Liver (tissue), 9 donors: ENCODE results near the gene UBC. TPM values are rescaled to one million over a fixed set of nuclear protein-coding genes. Genes with fewer than 3 reads are reported as not detected.

Experiments used
- DNase-seq: peaks from one replicate; pipeline ENCODE4 v3.0.0-alpha.2; 2017; ENCODE audit warnings: low spot score
- H3K27ac ChIP-seq, 2 donors: one replicate each; pipeline ENCODE4 v1.7.0; 2013; ENCODE audit warnings: inconsistent platforms in 2 of 2, low read length in 2 of 2, control low read depth in 1 of 2, low read depth in 1 of 2, mild to moderate bottlenecking in 1 of 2
- H3K27me3 ChIP-seq, 4 donors: one replicate each; pipeline versions ENCODE4 v1.6.1 to v1.7.0; 2013; ENCODE audit warnings: low read length in 3 of 4, inconsistent platforms in 1 of 4, mild to moderate bottlenecking in 1 of 4, moderate library complexity in 1 of 4; ENCODE audit not compliant: control insufficient read depth in 4 of 4, insufficient read depth in 4 of 4
- H3K36me3 ChIP-seq, 4 donors: one replicate each; pipeline versions ENCODE4 v1.6.1 to v1.7.0; 2013; ENCODE audit warnings: low read length in 3 of 4, mild to moderate bottlenecking in 3 of 4, low read depth in 1 of 4, moderate library complexity in 1 of 4; ENCODE audit not compliant: control insufficient read depth in 4 of 4, insufficient read depth in 3 of 4
- H3K4me1 ChIP-seq, 4 donors: one replicate each; pipeline versions ENCODE4 v1.6.1 to v1.7.0; 2013; ENCODE audit warnings: low read length in 3 of 4, mild to moderate bottlenecking in 3 of 4, moderate library complexity in 1 of 4; ENCODE audit not compliant: control insufficient read depth in 4 of 4, insufficient read depth in 4 of 4
- H3K4me3 ChIP-seq, 3 donors: one replicate each; pipeline versions ENCODE4 v1.6.1 to v1.7.0; 2013; ENCODE audit warnings: low read length in 3 of 3, control low read depth in 1 of 3, low read depth in 1 of 3, mild to moderate bottlenecking in 1 of 3
- H3K9ac ChIP-seq, 2 donors: one replicate each; pipeline ENCODE4 v1.7.0; 2013; ENCODE audit warnings: low read length in 2 of 2, mild to moderate bottlenecking in 2 of 2, moderate library complexity in 2 of 2, control low read depth in 1 of 2, low read depth in 1 of 2
- H3K9me3 ChIP-seq, 4 donors: one replicate each; pipeline versions ENCODE4 v1.6.1 to v1.7.0; 2013; ENCODE audit warnings: low read length in 3 of 4; ENCODE audit not compliant: control insufficient read depth in 4 of 4
- EGR1 ChIP-seq, 2 donors: IDR thresholded peaks; 2 replicates each; pipeline ENCODE4 v1.6.1; 2016 to 2018; ENCODE audit warnings: antibody characterized with exemption in 2 of 2, low read depth in 2 of 2
- FOXA1 ChIP-seq: IDR thresholded peaks from 2 replicates; pipeline ENCODE4 v1.6.1; 2016; ENCODE audit warnings: antibody characterized with exemption
- FOXA2 ChIP-seq: IDR thresholded peaks from 2 replicates; pipeline ENCODE4 v1.6.1; 2016; ENCODE audit warnings: antibody characterized with exemption
- GABPA ChIP-seq, 2 donors: IDR thresholded peaks in 1 of 2; conservative IDR thresholded peaks in 1 of 2; 2 replicates each; pipeline ENCODE4 v1.6.1; 2016; ENCODE audit warnings: antibody characterized with exemption in 2 of 2, mild to moderate bottlenecking in 1 of 2, moderate library complexity in 1 of 2
- HNF4A ChIP-seq, 2 donors: conservative IDR thresholded peaks; 2 replicates each; pipeline ENCODE4 v1.6.1; 2016; ENCODE audit warnings: antibody characterized with exemption in 2 of 2, mild to moderate bottlenecking in 2 of 2
- HNF4G ChIP-seq: IDR thresholded peaks from 2 replicates; pipeline ENCODE4 v1.6.1; 2016; ENCODE audit warnings: antibody characterized with exemption
- JUND ChIP-seq, 2 donors: IDR thresholded peaks; 2 replicates each; pipeline ENCODE4 v1.6.1; 2016; ENCODE audit warnings: antibody characterized with exemption in 2 of 2
- NR2F2 ChIP-seq: IDR thresholded peaks from 2 replicates; pipeline ENCODE4 v1.6.1; 2016; ENCODE audit warnings: antibody characterized with exemption
- RAD21 ChIP-seq, 2 donors: IDR thresholded peaks; 2 replicates each; pipeline ENCODE4 v1.6.1; 2016; ENCODE audit warnings: antibody characterized with exemption in 2 of 2, mild to moderate bottlenecking in 2 of 2
- RXRA ChIP-seq, 2 donors: IDR thresholded peaks; 2 replicates each; pipeline ENCODE4 v1.6.1; 2017 to 2018; ENCODE audit warnings: antibody characterized with exemption in 2 of 2, mild to moderate bottlenecking in 1 of 2
- SP1 ChIP-seq: IDR thresholded peaks from 2 replicates; pipeline ENCODE4 v1.6.1; 2018; ENCODE audit warnings: antibody characterized with exemption, mild to moderate bottlenecking
- TAF1 ChIP-seq: conservative IDR thresholded peaks from 2 replicates; pipeline ENCODE4 v1.6.1; 2016; ENCODE audit warnings: antibody characterized with exemption, mild to moderate bottlenecking
- YY1 ChIP-seq: IDR thresholded peaks from 2 replicates; pipeline ENCODE4 v1.6.1; 2016; ENCODE audit warnings: antibody characterized with exemption, mild to moderate bottlenecking
- WGBS: extraction: QIAGEN DNeasy Blood & Tissue Kit; methylation state at CpG from one replicate; pipeline ENCODE4 v1.1.7; 2013; 5-methylcytosine and 5-hydroxymethylcytosine counted together
- polyA plus RNA-seq, 2 donors: library from polyadenylated mRNA; stranded (reverse) in 1 of 2; unstranded in 1 of 2; fragments of 200-250 nt in 1 of 2; fragments of >200 nt in 1 of 2; fragmentation: Nextera tagmentation in 1 of 2; extraction: Ambion mirVana in 1 of 2; gene quantifications; one replicate each; pipeline versions ENCODE4 v1.2.1 to v1.2.3, GENCODE V29; 2013 to 2015
- total RNA-seq, 2 donors: library from RNA; depleted of rRNA; stranded (reverse); fragments of >200 nt; gene quantifications; one replicate each; pipeline ENCODE4 v1.2.3, GENCODE V29; 2014
- TF ChIP-seq, protein P1 (sequence below): fragments of 150-350 bp; IDR thresholded peaks from 2 replicates; pipeline ENCODE4 v1.5.1; 2017; ENCODE audit warnings: improper control_type of control experiment, low read depth, low read length; ENCODE audit not compliant: missing input control
- TF ChIP-seq, protein P2 (sequence below): IDR thresholded peaks from 2 replicates; pipeline ENCODE4 v1.6.1; 2016; ENCODE audit warnings: antibody characterized with exemption
- TF ChIP-seq, protein P3 (sequence below): IDR thresholded peaks from 2 replicates; pipeline ENCODE4 v1.6.1; 2016; ENCODE audit warnings: antibody characterized with exemption
- TF ChIP-seq, protein P4 (sequence below): IDR thresholded peaks from 2 replicates; pipeline ENCODE4 v1.6.1; 2016; ENCODE audit warnings: antibody characterized with exemption, mild to moderate bottlenecking
- TF ChIP-seq, protein P5 (sequence below): IDR thresholded peaks from 2 replicates; pipeline ENCODE4 v1.6.1; 2016; ENCODE audit warnings: antibody characterized with exemption
- donor health status: healthy.
- donor health status: healthy.
- donor health status: healthy.
- donor health status: healthy.
- donor health status: healthy.

Gene UBC
- total and polyA plus RNA-seq, 4 donors, result 385 to 624 (median 468) TPM

DNA sequence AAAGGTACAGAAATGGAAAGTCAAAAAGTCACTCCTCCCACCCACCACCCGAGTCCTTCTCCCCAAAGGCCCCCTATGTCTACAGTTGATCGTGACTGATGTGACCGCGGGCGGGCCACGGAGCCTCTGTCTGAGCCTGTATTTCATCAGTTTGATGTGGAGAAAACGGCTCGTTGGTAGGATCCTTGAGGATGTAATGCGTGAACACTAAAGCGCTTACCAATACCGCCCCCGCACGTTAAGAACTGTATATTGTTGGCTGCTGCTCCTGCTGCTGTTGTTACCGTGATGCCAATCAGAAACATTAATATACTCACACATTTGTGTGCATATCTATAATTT is 24.6 kb upstream of the UBC start:
- H3K27ac ChIP-seq, result peak overlapping the region; percentile 93 to 94
- WGBS, result 2% methylated on average over 14 of the region's 14 CpGs
- DNase-seq, result peak; percentile 57
- no peaks in the 10 kb centered on the region for H3K27me3 ChIP-seq
- no peaks in the 10 kb centered on the region for H3K36me3 ChIP-seq
- H3K4me3 ChIP-seq, result peak overlapping the region in 1 of 3 donors; percentile 28
- peak overlapping the region; percentile 47 to 65 for H3K9ac ChIP-seq
- TF ChIP-seq EGR1 (IDR thresholded peaks at IDR 0.05; ENCODE audit: low read depth in 2 of 2) (peak; percentile 89), RAD21 (IDR thresholded peaks at IDR 0.05) (peak; percentile 58 to 72), JUND (IDR thresholded peaks at IDR 0.05) (no peak)
- TF ChIP-seq, protein P1, sequence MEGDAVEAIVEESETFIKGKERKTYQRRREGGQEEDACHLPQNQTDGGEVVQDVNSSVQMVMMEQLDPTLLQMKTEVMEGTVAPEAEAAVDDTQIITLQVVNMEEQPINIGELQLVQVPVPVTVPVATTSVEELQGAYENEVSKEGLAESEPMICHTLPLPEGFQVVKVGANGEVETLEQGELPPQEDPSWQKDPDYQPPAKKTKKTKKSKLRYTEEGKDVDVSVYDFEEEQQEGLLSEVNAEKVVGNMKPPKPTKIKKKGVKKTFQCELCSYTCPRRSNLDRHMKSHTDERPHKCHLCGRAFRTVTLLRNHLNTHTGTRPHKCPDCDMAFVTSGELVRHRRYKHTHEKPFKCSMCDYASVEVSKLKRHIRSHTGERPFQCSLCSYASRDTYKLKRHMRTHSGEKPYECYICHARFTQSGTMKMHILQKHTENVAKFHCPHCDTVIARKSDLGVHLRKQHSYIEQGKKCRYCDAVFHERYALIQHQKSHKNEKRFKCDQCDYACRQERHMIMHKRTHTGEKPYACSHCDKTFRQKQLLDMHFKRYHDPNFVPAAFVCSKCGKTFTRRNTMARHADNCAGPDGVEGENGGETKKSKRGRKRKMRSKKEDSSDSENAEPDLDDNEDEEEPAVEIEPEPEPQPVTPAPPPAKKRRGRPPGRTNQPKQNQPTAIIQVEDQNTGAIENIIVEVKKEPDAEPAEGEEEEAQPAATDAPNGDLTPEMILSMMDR, result peak; percentile 32
- H3K9me3 ChIP-seq, result no peaks in the 10 kb centered on the region
- peaks cover 8 to 27% (median 13%) of the 10 kb centered on the region in 4 donors for H3K4me1 ChIP-seq

DNA sequence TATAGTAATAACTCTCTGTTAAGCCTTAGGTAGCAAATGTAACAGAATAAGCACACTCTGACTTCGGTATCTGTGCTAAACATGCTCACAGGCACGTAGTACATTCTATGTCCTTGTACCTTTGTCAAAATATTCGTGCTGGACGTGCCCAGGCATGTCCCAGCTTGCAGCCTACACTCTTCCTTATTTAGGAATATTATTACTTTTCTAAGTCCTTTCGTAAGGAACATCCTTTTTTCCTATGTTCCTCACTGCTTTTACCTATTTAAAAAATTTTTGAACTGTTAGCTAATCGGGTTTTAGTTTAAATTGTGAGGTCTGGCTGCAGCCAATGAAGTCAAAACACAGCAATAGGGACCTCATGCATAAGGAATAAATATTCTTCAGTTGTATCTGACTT is 24.1 kb upstream of the UBC start:
- no peaks in the 10 kb centered on the region for H3K36me3 ChIP-seq
- peak overlapping the region in 1 of 3 donors; percentile 28 for H3K4me3 ChIP-seq
- 12% methylated on average over 6 of the region's 6 CpGs for WGBS
- TF ChIP-seq TAF1 (no peak), JUND (IDR thresholded peaks at IDR 0.05) (no peak), HNF4G (no peak), SP1 (no peak), RXRA (IDR thresholded peaks at IDR 0.05) (no peak), GABPA (IDR thresholded peaks at IDR 0.05 in 1 of 2, conservative IDR thresholded peaks at IDR 0.05 in 1 of 2) (no peak), HNF4A (conservative IDR thresholded peaks at IDR 0.05) (peak in 1 of 2 donors; percentile 3)
- TF ChIP-seq, protein P2, sequence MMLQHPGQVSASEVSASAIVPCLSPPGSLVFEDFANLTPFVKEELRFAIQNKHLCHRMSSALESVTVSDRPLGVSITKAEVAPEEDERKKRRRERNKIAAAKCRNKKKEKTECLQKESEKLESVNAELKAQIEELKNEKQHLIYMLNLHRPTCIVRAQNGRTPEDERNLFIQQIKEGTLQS, result no peak
- peak overlapping the region; percentile 47 to 65 for H3K9ac ChIP-seq
- peak overlapping the region; percentile 93 to 94 for H3K27ac ChIP-seq
- H3K4me1 ChIP-seq, result peaks cover 8 to 27% (median 13%) of the 10 kb centered on the region in 4 donors
- H3K9me3 ChIP-seq, result no peaks in the 10 kb centered on the region
- no peak for DNase-seq
- no peaks in the 10 kb centered on the region for H3K27me3 ChIP-seq

DNA sequence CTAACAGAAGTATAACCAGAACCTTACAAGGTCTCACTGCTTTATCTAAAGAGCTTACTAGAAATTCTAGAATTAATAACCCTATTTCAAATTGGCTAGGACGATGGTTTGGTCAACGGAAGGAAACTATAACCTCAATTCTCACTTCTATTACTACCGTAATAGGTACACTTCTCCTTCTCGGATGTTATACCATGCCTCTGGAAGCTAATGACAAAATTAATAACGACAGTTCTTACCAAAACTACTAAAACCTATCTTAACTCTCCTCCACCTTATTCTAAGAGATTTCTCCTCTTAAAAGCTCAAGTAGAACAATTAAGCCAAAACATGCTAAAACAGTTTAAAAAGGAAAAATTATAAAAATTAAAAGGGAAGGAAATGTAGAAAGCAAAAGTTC is 23.7 kb upstream of the UBC start:
- 74% methylated on average over 5 of the region's 5 CpGs for WGBS
- Histone ChIP-seq H3K9ac (peak overlapping the region in 1 of 2 donors; percentile 65), H3K4me3 (no peak overlapping the region), H3K9me3 (no peaks in the 10 kb centered on the region), H3K27ac (peak overlapping the region; percentile 19 to 25), H3K36me3 (no peaks in the 10 kb centered on the region), H3K27me3 (no peaks in the 10 kb centered on the region), H3K4me1 (peaks cover 8 to 27% (median 13%) of the 10 kb centered on the region in 4 donors)
- DNase-seq, result no peak
- TF ChIP-seq, protein P3, sequence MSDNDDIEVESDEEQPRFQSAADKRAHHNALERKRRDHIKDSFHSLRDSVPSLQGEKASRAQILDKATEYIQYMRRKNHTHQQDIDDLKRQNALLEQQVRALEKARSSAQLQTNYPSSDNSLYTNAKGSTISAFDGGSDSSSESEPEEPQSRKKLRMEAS, result no peak
- TF ChIP-seq JUND (IDR thresholded peaks at IDR 0.05) (no peak), FOXA2 (no peak), NR2F2 (no peak), HNF4A (conservative IDR thresholded peaks at IDR 0.05) (no peak), SP1 (no peak), EGR1 (IDR thresholded peaks at IDR 0.05; ENCODE audit: low read depth in 2 of 2) (no peak), RAD21 (IDR thresholded peaks at IDR 0.05) (no peak), YY1 (no peak), FOXA1 (no peak)
- TF ChIP-seq, protein P2, result no peak
- TF ChIP-seq, protein P1, result no peak
- TF ChIP-seq, protein P4, sequence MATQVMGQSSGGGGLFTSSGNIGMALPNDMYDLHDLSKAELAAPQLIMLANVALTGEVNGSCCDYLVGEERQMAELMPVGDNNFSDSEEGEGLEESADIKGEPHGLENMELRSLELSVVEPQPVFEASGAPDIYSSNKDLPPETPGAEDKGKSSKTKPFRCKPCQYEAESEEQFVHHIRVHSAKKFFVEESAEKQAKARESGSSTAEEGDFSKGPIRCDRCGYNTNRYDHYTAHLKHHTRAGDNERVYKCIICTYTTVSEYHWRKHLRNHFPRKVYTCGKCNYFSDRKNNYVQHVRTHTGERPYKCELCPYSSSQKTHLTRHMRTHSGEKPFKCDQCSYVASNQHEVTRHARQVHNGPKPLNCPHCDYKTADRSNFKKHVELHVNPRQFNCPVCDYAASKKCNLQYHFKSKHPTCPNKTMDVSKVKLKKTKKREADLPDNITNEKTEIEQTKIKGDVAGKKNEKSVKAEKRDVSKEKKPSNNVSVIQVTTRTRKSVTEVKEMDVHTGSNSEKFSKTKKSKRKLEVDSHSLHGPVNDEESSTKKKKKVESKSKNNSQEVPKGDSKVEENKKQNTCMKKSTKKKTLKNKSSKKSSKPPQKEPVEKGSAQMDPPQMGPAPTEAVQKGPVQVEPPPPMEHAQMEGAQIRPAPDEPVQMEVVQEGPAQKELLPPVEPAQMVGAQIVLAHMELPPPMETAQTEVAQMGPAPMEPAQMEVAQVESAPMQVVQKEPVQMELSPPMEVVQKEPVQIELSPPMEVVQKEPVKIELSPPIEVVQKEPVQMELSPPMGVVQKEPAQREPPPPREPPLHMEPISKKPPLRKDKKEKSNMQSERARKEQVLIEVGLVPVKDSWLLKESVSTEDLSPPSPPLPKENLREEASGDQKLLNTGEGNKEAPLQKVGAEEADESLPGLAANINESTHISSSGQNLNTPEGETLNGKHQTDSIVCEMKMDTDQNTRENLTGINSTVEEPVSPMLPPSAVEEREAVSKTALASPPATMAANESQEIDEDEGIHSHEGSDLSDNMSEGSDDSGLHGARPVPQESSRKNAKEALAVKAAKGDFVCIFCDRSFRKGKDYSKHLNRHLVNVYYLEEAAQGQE, result no peak
- TF ChIP-seq, protein P5, sequence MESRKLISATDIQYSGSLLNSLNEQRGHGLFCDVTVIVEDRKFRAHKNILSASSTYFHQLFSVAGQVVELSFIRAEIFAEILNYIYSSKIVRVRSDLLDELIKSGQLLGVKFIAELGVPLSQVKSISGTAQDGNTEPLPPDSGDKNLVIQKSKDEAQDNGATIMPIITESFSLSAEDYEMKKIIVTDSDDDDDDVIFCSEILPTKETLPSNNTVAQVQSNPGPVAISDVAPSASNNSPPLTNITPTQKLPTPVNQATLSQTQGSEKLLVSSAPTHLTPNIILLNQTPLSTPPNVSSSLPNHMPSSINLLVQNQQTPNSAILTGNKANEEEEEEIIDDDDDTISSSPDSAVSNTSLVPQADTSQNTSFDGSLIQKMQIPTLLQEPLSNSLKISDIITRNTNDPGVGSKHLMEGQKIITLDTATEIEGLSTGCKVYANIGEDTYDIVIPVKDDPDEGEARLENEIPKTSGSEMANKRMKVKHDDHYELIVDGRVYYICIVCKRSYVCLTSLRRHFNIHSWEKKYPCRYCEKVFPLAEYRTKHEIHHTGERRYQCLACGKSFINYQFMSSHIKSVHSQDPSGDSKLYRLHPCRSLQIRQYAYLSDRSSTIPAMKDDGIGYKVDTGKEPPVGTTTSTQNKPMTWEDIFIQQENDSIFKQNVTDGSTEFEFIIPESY, result no peak
